Liver (tissue), 6 donors: ENCODE data around the gene GTF2H2C_2.
"Not testable (repeated sequence)": the region's sequence is repeated elsewhere in the genome, so short reads cannot be mapped to it uniquely, and the experiment has no call there.

ENCODE experiments used
- DNase-seq: peaks from one replicate; pipeline ENCODE4 v3.0.0-alpha.2; 2017; ENCODE audit warnings: low spot score
- H3K27ac ChIP-seq, 2 donors: one replicate each; pipeline ENCODE4 v1.7.0; 2013; ENCODE audit warnings: inconsistent platforms in 2 of 2, low read length in 2 of 2, control low read depth in 1 of 2, low read depth in 1 of 2, mild to moderate bottlenecking in 1 of 2
- H3K27me3 ChIP-seq, 4 donors: one replicate each; pipeline versions ENCODE4 v1.6.1 to v1.7.0; 2013; ENCODE audit warnings: low read length in 3 of 4, inconsistent platforms in 1 of 4, mild to moderate bottlenecking in 1 of 4, moderate library complexity in 1 of 4; ENCODE audit not compliant: control insufficient read depth in 4 of 4, insufficient read depth in 4 of 4
- H3K36me3 ChIP-seq, 4 donors: one replicate each; pipeline versions ENCODE4 v1.6.1 to v1.7.0; 2013; ENCODE audit warnings: low read length in 3 of 4, mild to moderate bottlenecking in 3 of 4, low read depth in 1 of 4, moderate library complexity in 1 of 4; ENCODE audit not compliant: control insufficient read depth in 4 of 4, insufficient read depth in 3 of 4
- H3K4me1 ChIP-seq, 4 donors: one replicate each; pipeline versions ENCODE4 v1.6.1 to v1.7.0; 2013; ENCODE audit warnings: low read length in 3 of 4, mild to moderate bottlenecking in 3 of 4, moderate library complexity in 1 of 4; ENCODE audit not compliant: control insufficient read depth in 4 of 4, insufficient read depth in 4 of 4
- H3K4me3 ChIP-seq, 3 donors: one replicate each; pipeline versions ENCODE4 v1.6.1 to v1.7.0; 2013; ENCODE audit warnings: low read length in 3 of 3, control low read depth in 1 of 3, low read depth in 1 of 3, mild to moderate bottlenecking in 1 of 3
- H3K9ac ChIP-seq, 2 donors: one replicate each; pipeline ENCODE4 v1.7.0; 2013; ENCODE audit warnings: low read length in 2 of 2, mild to moderate bottlenecking in 2 of 2, moderate library complexity in 2 of 2, control low read depth in 1 of 2, low read depth in 1 of 2
- H3K9me3 ChIP-seq, 4 donors: one replicate each; pipeline versions ENCODE4 v1.6.1 to v1.7.0; 2013; ENCODE audit warnings: low read length in 3 of 4; ENCODE audit not compliant: control insufficient read depth in 4 of 4
- WGBS: extraction: QIAGEN DNeasy Blood & Tissue Kit; methylation state at CpG from one replicate; pipeline ENCODE4 v1.1.7; 2013; 5-methylcytosine and 5-hydroxymethylcytosine counted together
- donor health status: healthy.
- donor health status: healthy.
- donor health status: healthy.

GTF2H2C_2 gene

DNA sequence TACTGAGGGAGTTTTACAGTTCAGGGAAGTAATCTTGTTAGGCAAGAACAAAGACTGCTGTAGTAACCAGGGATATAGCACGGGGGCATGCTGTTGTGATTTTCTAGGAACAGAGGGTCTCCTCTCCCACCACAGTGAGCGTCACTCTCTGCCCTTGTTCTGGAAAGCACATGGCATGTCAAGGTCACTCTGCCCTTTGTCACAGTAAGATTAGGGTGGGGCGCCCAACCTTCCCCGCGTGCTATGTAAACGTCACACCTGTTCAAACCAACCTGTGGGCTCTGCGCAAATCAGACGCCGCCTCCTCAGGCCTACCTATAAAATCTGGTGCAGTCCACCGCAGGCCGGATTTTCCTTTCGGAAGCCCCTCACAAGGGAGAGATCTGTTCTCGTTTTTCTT, 44.0 kb downstream of the GTF2H2C_2 start:
- H3K4me3 ChIP-seq, H3K36me3 ChIP-seq, H3K9ac ChIP-seq, H3K27me3 ChIP-seq, H3K4me1 ChIP-seq, H3K9me3 ChIP-seq, H3K27ac ChIP-seq: not testable (repeated sequence)
- peak; percentile 1 for DNase-seq
- WGBS, result 64% methylated on average over 7 of the region's 13 CpGs

DNA sequence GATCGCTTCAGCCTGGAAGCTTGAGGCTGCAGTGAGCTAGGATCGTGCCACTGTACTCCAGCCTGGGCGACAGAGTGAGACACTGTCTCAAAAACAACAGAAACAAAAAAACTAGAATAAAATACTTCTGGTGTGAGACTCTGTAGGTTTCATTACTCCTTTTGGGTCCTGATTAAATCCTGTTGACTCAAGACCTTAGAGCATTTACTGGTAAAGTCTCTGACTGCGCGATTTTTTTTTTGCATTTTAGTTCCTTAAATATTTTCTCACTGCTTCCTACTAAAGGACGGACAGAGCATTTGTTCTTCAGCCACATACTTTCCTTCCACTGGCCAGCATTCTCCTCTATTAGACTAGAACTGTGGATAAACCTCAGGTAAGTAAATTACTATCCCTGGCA, 46.8 kb downstream of the GTF2H2C_2 start:
- H3K27ac ChIP-seq, H3K9ac ChIP-seq, H3K4me3 ChIP-seq, H3K36me3 ChIP-seq, DNase-seq, H3K27me3 ChIP-seq, H3K4me1 ChIP-seq, H3K9me3 ChIP-seq: not testable (repeated sequence)
- WGBS, result no CpG with 5 or more reads among the region's 6 CpGs

DNA sequence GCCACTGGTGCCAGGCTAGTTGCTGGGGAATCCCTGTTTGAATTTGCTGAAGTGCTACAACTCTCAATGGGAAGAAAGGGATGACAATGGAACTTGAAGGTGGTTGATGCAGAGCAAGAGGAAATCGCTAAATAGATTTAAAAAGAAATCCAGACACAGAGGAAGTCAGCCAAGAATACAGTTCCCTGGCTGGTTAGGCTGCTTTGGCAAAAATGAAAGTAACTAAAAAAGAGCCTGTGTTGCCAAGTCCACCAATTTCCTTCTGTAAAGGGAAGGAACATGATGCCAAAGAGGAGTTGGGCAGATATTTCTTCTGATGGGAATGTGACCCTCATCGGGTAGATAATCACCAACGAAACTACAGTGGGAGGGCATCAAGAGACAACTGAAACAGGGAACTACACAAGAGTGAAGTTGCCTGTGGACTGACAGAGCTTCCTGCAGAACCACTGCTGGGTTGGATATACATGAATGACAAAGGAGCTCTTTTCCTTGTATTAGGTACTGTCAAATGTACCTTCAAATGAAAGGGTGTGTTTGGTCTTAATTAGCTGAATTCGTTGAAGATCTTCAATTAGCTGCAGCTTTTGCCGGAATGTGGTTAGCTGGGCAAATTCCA, 49.0 kb downstream of the GTF2H2C_2 start:
- DNase-seq, H3K4me1 ChIP-seq, H3K27me3 ChIP-seq, H3K27ac ChIP-seq, H3K9me3 ChIP-seq, H3K4me3 ChIP-seq, H3K36me3 ChIP-seq, H3K9ac ChIP-seq: not testable (repeated sequence)
- no CpG with 5 or more reads among the region's 5 CpGs for WGBS

DNA sequence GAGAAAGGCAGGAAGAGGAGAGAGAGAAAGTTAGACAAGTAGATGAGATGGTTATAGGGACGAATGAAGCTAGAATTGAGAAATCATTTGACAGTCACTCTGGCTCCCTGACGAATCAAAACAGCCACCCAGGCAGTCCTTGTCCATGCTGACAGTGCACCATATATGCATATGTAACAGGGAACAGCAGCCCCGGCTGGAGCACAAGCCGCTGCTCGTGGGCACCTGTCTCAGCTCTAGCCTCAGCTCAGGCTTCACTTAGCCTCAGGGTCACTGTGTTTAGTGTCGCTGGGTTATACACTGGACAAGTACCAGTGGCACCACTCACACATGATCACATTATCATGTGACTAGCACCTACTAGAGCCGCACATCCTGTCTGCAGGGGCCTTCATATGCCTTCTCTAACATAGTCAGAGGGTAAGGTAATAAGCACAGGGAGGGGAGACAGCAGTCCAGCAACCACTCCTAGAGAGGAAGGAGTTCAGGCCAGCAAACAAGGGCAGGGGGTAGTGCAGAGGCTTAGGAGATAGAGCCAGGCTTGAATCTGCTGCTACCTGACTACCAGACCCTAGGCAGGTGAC, 54.9 kb downstream of the GTF2H2C_2 start:
- H3K4me1 ChIP-seq, H3K9me3 ChIP-seq, DNase-seq, H3K27ac ChIP-seq, H3K4me3 ChIP-seq, H3K27me3 ChIP-seq, H3K36me3 ChIP-seq, H3K9ac ChIP-seq: not testable (repeated sequence)
- no CpG with 5 or more reads among the region's 7 CpGs for WGBS
